ENCODE results near the gene CEP97.
"Not testable (repeated sequence)": the region's sequence is repeated elsewhere in the genome, so short reads cannot be mapped to it uniquely, and the experiment has no call there.

CEP97 gene

DNA sequence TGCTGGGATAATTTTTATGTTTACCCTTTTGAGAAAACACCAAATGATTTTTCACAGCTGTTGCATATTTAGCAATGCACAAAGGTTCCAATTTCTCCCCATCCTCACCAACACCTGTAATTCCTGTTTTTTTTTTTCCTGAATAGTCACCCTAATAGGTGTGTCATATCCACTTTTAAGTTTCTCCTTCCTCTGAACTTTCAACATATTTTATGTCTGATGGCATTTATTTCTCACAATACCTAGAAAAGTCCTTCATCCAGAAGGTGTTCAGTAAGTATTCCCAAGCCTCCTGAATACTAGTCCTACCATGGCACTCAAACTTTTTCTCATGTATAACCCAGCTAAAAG is 39.4 kb upstream of the CEP97 start:
- TF ChIP-seq, protein P1, sequence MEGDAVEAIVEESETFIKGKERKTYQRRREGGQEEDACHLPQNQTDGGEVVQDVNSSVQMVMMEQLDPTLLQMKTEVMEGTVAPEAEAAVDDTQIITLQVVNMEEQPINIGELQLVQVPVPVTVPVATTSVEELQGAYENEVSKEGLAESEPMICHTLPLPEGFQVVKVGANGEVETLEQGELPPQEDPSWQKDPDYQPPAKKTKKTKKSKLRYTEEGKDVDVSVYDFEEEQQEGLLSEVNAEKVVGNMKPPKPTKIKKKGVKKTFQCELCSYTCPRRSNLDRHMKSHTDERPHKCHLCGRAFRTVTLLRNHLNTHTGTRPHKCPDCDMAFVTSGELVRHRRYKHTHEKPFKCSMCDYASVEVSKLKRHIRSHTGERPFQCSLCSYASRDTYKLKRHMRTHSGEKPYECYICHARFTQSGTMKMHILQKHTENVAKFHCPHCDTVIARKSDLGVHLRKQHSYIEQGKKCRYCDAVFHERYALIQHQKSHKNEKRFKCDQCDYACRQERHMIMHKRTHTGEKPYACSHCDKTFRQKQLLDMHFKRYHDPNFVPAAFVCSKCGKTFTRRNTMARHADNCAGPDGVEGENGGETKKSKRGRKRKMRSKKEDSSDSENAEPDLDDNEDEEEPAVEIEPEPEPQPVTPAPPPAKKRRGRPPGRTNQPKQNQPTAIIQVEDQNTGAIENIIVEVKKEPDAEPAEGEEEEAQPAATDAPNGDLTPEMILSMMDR (IDR thresholded peaks at IDR 0.05; ENCODE audit: extremely low read depth, missing control alignments): no peak
- DNase-seq (ENCODE audit: low spot score): no peak

DNA sequence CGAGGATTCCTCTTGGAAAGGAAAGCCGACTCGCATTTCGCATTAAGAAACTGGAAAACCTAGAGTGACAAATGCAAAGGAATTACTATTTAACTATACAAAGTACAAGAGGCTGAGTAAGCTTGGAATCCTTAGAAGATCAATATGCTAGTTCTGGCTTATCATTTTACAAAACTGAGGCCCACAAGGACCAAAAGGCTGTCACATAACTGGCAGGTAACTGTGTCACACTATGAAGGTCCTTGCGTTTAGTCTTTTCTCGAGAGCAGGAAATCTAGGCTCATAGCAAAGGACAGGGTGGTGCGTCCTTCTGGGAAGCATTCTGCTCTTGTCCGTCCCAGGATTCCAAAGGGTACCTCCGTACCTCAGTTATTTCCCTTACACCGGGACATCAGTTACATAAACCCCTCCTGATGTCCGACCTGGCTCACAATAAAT is 38.5 kb upstream of the CEP97 start:
- no peak for DNase-seq (ENCODE audit: low spot score)
- TF ChIP-seq, protein P1 (IDR thresholded peaks at IDR 0.05; ENCODE audit: extremely low read depth, missing control alignments): no peak

DNA sequence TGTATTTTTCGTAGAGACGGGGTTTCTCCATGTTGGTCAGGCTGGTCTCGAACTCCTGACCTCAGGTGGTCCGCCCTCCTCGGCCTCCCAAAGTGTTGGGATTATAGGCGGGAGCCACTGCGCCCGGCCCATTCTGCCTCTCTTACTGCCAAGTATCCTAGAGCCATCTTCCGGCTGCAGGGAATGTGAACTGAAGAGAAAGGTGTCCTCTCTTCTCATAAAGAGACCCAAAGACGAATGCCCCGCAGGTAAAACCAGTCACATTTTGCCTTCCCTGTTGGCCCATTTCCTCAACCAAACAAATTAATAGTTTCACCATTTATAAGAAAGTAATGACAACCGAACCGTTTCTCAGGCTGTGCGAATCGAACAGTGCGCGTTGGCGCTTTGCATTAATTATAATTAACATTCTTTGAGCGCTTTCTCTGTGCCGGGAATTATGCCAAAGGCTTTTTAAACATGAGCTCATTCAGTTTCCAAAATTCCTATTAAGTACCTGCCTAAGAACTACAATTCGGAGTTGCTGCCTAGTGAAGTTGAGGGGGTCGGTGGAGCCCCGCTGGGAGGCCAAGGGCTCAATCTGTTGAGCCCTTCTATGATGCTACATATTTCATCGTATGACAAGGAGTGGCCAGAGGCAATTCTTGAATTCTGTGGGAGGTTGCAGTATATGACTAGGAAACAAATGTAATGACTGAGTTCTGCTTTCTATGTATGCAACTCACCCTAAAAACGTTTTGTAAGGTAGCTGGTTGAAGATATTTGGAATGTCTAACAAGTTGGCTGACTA is 37.1 kb upstream of the CEP97 start:
- DNase-seq (ENCODE audit: low spot score): no peak

DNA sequence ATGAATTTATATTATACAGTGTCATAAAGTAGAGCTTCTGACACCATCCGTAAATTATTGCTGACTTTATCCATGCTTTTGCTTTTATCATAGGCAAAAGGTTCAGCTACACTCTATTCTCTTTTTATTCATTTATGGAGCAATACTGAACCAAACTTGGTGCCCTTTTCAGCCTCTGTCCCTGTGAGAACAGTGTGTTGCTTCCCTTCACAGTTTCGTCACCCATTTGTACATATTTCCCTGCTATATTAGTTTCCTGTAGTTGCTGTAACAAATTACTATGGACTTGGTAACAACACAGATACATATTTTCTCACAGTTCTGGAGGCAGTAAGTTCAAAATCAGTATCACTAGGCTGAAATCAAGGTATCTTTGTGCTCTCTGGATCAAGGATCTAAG is 35.1 kb upstream of the CEP97 start:
- TF ChIP-seq, protein P1 (IDR thresholded peaks at IDR 0.05; ENCODE audit: extremely low read depth, missing control alignments): no peak
- DNase-seq (ENCODE audit: low spot score): no peak

More for the DNA sequence above, 37.1 kb upstream of the CEP97 start:
- TF ChIP-seq, protein P1 (IDR thresholded peaks at IDR 0.05; ENCODE audit: extremely low read depth, missing control alignments): no peak

DNA sequence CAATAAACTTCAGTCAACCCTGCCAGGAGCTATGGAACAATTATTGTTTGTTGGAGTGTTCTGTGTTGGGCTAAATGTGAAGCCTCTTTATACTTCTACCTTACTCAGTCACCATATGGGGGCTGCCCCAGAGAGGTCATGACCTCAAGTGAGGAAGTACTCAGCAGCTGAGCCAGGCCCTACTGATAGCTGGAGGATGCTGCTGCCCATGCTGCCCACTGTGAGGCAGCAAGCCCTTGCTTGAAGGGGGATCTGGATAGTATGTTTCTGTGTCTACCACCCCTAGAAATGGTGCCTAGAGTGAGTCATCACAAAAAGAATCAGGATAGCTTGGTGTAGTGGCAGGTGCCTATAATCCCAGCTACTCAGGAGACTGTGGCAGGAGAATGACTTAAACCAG is 33.4 kb upstream of the CEP97 start:
- TF ChIP-seq, protein P1 (IDR thresholded peaks at IDR 0.05; ENCODE audit: extremely low read depth, missing control alignments): no peak
- peak; percentile 23 for DNase-seq (ENCODE audit: low spot score)

DNA sequence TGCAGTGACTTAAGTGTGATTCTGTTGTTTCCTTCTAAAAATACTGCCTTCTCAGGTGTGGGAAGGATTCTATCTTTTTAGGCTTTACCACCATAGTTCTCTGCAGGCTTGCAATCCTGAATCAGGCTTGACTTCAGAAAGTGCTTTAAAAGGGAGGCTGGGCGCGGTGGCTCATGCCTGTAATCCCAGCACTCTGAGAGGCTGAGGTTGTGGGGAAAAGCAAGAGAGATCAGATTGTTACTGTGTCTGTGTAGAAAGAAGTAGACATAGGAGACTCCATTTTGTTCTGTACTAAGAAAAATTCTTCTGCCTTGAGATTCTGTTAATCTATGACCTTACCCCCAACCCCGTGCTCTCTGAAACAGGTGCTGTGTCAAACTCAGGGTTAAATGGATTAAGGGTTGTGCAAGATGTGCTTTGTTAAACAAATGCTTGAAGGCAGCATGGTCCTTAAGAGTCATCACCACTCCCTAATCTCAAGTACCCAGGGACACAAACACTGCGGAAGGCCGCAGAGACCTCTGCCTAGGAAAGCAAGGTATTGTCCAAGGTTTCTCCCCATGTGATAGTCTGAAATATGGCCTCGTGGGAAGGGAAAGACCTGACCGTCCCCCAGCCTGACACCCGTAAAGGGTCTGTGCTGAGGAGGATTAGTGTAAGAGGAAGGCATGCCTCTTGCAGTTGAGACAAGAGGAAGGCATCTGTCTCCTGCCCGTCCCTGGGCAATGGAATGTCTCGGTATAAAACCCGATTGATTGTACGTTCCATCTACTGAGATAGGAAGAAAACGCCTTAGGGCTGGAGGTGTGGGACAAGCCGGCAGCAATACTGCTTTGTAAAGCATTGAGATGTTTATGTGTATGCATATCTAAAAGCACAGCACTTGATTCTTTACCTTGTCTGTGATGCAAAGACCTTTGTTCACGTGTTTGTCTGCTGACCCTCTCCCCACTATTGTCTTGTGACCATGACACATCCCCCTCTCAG is 32.4 kb upstream of the CEP97 start:
- DNase-seq (ENCODE audit: low spot score): not testable (repeated sequence)

DNA sequence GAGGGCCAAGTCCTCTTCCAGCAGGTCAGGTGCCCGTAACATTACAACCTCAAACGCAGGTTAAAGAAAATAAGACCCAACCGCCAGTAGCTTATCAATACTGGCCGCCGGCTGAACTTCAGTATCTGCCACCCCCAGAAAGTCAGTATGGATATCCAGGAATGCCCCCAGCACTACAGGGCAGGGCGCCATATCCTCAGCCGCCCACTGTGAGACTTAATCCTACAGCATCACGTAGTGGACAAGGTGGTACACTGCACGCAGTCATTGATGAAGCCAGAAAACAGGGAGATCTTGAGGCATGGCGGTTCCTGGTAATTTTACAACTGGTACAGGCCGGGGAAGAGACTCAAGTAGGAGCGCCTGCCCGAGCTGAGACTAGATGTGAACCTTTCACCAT is 30.9 kb upstream of the CEP97 start:
- not testable (repeated sequence) for DNase-seq (ENCODE audit: low spot score)

- DNase-seq (ENCODE audit: low spot score): not testable (repeated sequence)
These were observed 29.6 kb upstream of the CEP97 start for GRCh38 chr3:101694836-101695235.
